Measurements from ENCODE around the gene ZNF768. TPM values are rescaled to one million over a fixed set of nuclear protein-coding genes. Genes with fewer than 3 reads are reported as not detected.

Gene ZNF768
- total and polyA plus RNA-seq, 2 of the 13 experiments (the other 11 are each of a cell fraction or from before 2014, with no cell fraction given): 26.7 to 34.4 TPM

- no peak overlapping the region for H3K9ac ChIP-seq (ENCODE audit: insufficient read depth, low read depth, low read length)
- H3K4me2 ChIP-seq (ENCODE audit: low read depth, low read length): no peak overlapping the region
- H3K79me2 ChIP-seq (ENCODE audit: insufficient read depth, low read length): peaks cover 2% of the 10 kb centered on the region
- no TSS peak for BruUV-seq (replicated peaks)
- H3K36me3 ChIP-seq (replicated peaks in 1 of 2; ENCODE audit: control insufficient read depth in 1 of 2, insufficient read depth in 2 of 2, low read length in 2 of 2): 0 out of 5 replicates have a peak, but pooled peaks cover 0 to 2% of the 10 kb centered on the region in 2 experiments
- in situ Hi-C loops (cut with HindIII; ENCODE audit: extremely low pct_ligation_motif_present, low pct_unique_long_range_greater_than_20kb) (loop anchor here (5.0 kb wide), 1 partner anchor 48 kb away; no protein-coding TSS in a partner anchor), intact Hi-C loops (cut with micrococcal nuclease; ENCODE audit: unreplicated experiment) (no loop called here)
- no peaks in the 10 kb centered on the region for H3K9me3 ChIP-seq (ENCODE audit: low read length)
- H3K27me3 ChIP-seq (ENCODE audit: control insufficient read depth in 1 of 2, insufficient read depth in 2 of 2, low read length in 2 of 2): no peaks in the 10 kb centered on the region
- H2AFZ ChIP-seq (ENCODE audit: low read length): no peak overlapping the region
- ChIA-PET POLR2A (interaction anchor here (1.2 to 1.3 kb wide), 2 partner anchors 16 to 40 kb away, joined by 3 to 5 read pairs; partner anchors contain the start of genes ZNF747 and ZNF764), CTCF (ENCODE audit: low intra/inter-chr PET ratio, low total read pairs) (no interaction called here)
- peaks cover 50% of the 10 kb centered on the region for H3K4me1 ChIP-seq (ENCODE audit: insufficient read depth, low read length)
- no peak for TF ChIP-seq ZNF792 (CRISPR knock-in tag; IDR thresholded peaks at IDR 0.05)
- TF ChIP-seq EHMT2 (IDR thresholded peaks at IDR 0.05; ENCODE audit: borderline replicate concordance, low read depth, low read length): no peak
- no peak for TF ChIP-seq GTF2F1 (IDR thresholded peaks at IDR 0.05; ENCODE audit: low read length)
- TF ChIP-seq SOX5 (CRISPR knock-in tag; IDR thresholded peaks at IDR 0.05; ENCODE audit: borderline replicate concordance): no peak
- TF ChIP-seq RBM39 (IDR thresholded peaks at IDR 0.05; ENCODE audit: low read depth, low read length, poor library complexity, severe bottlenecking): no peak
- TF ChIP-seq ZNF674 (CRISPR knock-in tag; IDR thresholded peaks at IDR 0.05; ENCODE audit: low read depth): no peak
- TF ChIP-seq ZBTB40 (IDR thresholded peaks at IDR 0.05): no peak
- no peak for TF ChIP-seq ZBTB40 (CRISPR knock-in tag; IDR thresholded peaks at IDR 0.05)
- TF ChIP-seq ZNF781 (CRISPR knock-in tag; IDR thresholded peaks at IDR 0.05; ENCODE audit: borderline replicate concordance, not compliant biosample characterization): no peak
- no peak for TF ChIP-seq MBD4 (IDR thresholded peaks at IDR 0.05; ENCODE audit: borderline replicate concordance, low read length)
- no peak for TF ChIP-seq KLF16 (CRISPR knock-in tag; IDR thresholded peaks at IDR 0.05)
- no peak for TF ChIP-seq XRCC5 (optimal IDR thresholded peaks at IDR 0.05; ENCODE audit: low read length)
- no peak for TF ChIP-seq SNRNP70 (IDR thresholded peaks at IDR 0.05; ENCODE audit: low read depth, low read length)
- no peak for TF ChIP-seq DNMT1 (CRISPR knock-in tag; IDR thresholded peaks at IDR 0.05)
- no peak for TF ChIP-seq KLF6 (CRISPR knock-in tag; IDR thresholded peaks at IDR 0.05)
- TF ChIP-seq SRF (IDR thresholded peaks at IDR 0.05; ENCODE audit: low read depth, low read length): no peak
- FAIRE-seq: peak; percentile 8
- no peak overlapping the region for H3K27ac ChIP-seq (ENCODE audit: extremely low read length, insufficient read depth, low read length)
- no peak for ATAC-seq
- no peak for DNase-seq (ENCODE audit: low spot score)
- no peak overlapping the region for H3K4me3 ChIP-seq (replicated peaks in 1 of 3; ENCODE audit: insufficient read depth in 1 of 3, low read depth in 2 of 3, low read length in 3 of 3)
- WGBS (ENCODE audit: low lambda C conversion rate): 92% methylated on average over 1 of the region's 1 CpG
- no peaks in the 10 kb centered on the region for H4K20me1 ChIP-seq (ENCODE audit: insufficient read depth, low read length)
These were observed 48.3 kb upstream of the ZNF768 start for GRCh38 chr16:30574678-30575077.

Measured in HepG2 (cell line).